Tibial artery (tissue), 4 donors: ENCODE measurements around the gene GNB1.

ENCODE experiments used
- DNase-seq, 2 donors: peaks; one replicate each; pipeline ENCODE4 v3.0.0-alpha.2; 2019
- H3K27ac ChIP-seq, 2 donors: fragments of 200-600 bp; sonication (generic) in 1 of 2; 1 replicate in 1 of 2; 2 replicates in 1 of 2; pipeline ENCODE4 v1.5.1; 2018 to 2019; ENCODE audit warnings: mild to moderate bottlenecking in 1 of 2
- H3K27me3 ChIP-seq, 2 donors: fragments of 200-600 bp; sonication (generic) in 1 of 2; one replicate each; pipeline versions ENCODE4 v1.5.1 to v1.6.0; 2016 to 2019
- H3K36me3 ChIP-seq, 3 donors: fragments of 200-600 bp; sonication (generic) in 2 of 3; one replicate each; pipeline ENCODE4 v1.5.1; 2016 to 2019; ENCODE audit warnings: mild to moderate bottlenecking in 2 of 3
- H3K4me1 ChIP-seq, 4 donors: fragments of 200-600 bp; sonication (generic) in 2 of 4; 1 replicate in 3 of 4; 2 replicates in 1 of 4; pipeline ENCODE4 v1.5.1; 2016 to 2019
- H3K4me3 ChIP-seq, 2 donors: fragments of 200-600 bp; sonication (generic) in 1 of 2; 1 replicate in 1 of 2; 2 replicates in 1 of 2; pipeline ENCODE4 v1.5.1; 2018 to 2019; ENCODE audit warnings: mild to moderate bottlenecking in 2 of 2
- H3K9me3 ChIP-seq, 3 donors: fragments of 200-600 bp; sonication (generic) in 1 of 3; one replicate each; pipeline ENCODE4 v1.5.1; 2016 to 2019
- intact Hi-C: fragments of 100-400 bp; cut with DNase I; formaldehyde crosslinking; loops from one replicate; pipeline ENCODE4 v1.15.0; 2023; ENCODE audit warnings: low total_unique reads
- TF ChIP-seq, protein P1 (sequence below), 2 experiments: fragments of 200-600 bp in 1 of 2; fragments of 450-650 bp in 1 of 2; IDR thresholded peaks; one replicate each; pipeline ENCODE4 v1.5.1; 2017 to 2019; ENCODE audit warnings: antibody characterized with exemption in 2 of 2, mild to moderate bottlenecking in 1 of 2, moderate library complexity in 1 of 2

GNB1 gene

GRCh38 chr1:1764876-1765470 is 125.9 kb downstream of the GNB1 start:
- TF ChIP-seq, protein P1, sequence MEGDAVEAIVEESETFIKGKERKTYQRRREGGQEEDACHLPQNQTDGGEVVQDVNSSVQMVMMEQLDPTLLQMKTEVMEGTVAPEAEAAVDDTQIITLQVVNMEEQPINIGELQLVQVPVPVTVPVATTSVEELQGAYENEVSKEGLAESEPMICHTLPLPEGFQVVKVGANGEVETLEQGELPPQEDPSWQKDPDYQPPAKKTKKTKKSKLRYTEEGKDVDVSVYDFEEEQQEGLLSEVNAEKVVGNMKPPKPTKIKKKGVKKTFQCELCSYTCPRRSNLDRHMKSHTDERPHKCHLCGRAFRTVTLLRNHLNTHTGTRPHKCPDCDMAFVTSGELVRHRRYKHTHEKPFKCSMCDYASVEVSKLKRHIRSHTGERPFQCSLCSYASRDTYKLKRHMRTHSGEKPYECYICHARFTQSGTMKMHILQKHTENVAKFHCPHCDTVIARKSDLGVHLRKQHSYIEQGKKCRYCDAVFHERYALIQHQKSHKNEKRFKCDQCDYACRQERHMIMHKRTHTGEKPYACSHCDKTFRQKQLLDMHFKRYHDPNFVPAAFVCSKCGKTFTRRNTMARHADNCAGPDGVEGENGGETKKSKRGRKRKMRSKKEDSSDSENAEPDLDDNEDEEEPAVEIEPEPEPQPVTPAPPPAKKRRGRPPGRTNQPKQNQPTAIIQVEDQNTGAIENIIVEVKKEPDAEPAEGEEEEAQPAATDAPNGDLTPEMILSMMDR (IDR thresholded peaks at IDR 0.05): no peak
- intact Hi-C loops: no loop called here
- no peak for DNase-seq
- no peak overlapping the region for H3K4me3 ChIP-seq
- H3K36me3 ChIP-seq: peaks cover 50 to 68% (median 65%) of the 10 kb centered on the region in 3 donors
- H3K27ac ChIP-seq: no peak overlapping the region
- H3K27me3 ChIP-seq: no peaks in the 10 kb centered on the region
- peaks cover 0 to 7% (median 0%) of the 10 kb centered on the region in 4 donors for H3K4me1 ChIP-seq
- H3K9me3 ChIP-seq: no peaks in the 10 kb centered on the region

DNA sequence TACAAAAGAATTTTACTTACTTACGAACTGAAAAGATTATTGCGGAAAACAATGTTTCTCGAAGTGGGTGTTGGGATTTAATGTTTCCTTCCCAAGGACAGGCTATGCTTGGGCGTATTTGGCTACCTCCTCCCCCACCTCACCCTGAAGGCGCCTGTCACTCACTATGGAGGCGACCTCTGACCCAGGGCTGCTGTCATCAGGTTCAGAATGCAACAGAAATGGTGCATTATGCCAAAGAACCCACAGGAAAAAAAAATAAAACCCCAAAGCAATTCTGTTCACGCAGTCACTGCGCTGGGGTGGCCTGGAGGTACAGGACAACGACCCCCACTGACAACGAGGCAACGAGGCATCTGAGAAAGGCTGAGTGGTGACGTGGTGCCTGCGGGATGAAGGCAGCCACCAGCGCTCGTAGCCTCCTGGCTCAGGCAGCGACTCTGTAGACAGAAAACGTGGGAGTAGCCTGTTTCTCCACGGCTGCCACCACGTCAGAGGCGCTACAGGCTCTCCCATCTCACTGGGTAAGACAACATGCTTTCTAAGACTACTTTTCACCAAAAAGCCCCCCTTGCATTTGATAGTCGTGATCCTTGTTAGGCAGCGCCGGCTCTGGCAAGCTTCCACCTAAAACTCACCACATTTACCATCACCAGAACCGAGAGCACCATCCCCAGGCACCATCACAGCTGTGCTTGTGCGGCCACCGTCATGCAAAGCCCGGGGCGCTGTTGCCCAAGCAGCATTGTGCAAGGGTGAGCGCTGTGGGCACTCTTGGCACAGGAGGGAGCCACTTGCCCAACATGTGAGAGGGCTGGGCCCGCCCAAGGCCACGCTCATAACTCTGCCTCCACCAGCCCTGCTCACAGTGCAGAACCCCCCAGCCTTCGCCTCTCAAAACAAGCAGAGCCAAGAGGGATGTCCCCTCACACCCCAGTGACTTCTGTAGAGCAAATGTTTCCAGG is 126.9 kb downstream of the GNB1 start:
- peaks cover 0 to 15% (median 0%) of the 10 kb centered on the region in 4 donors for H3K4me1 ChIP-seq
- H3K36me3 ChIP-seq: peaks cover 56 to 75% (median 72%) of the 10 kb centered on the region in 3 donors
- no peaks in the 10 kb centered on the region for H3K9me3 ChIP-seq
- H3K27ac ChIP-seq: no peak overlapping the region
- H3K27me3 ChIP-seq: no peaks in the 10 kb centered on the region
- peak in 1 of 2 donors; percentile 50 for DNase-seq
- TF ChIP-seq, protein P1 (IDR thresholded peaks at IDR 0.05): no peak
- intact Hi-C loops: no loop called here
- H3K4me3 ChIP-seq: no peak overlapping the region

GRCh38 chr1:1761504-1762376 is 129.1 kb downstream of the GNB1 start:
- no peaks in the 10 kb centered on the region for H3K27me3 ChIP-seq
- intact Hi-C loops: no loop called here
- no peaks in the 10 kb centered on the region for H3K9me3 ChIP-seq
- peaks cover 0 to 26% (median 0%) of the 10 kb centered on the region in 4 donors for H3K4me1 ChIP-seq
- H3K36me3 ChIP-seq: peaks cover 67 to 90% (median 83%) of the 10 kb centered on the region in 3 donors
- H3K27ac ChIP-seq: no peak overlapping the region
- no peak overlapping the region for H3K4me3 ChIP-seq
- DNase-seq: no peak
- TF ChIP-seq, protein P1 (IDR thresholded peaks at IDR 0.05): no peak

DNA sequence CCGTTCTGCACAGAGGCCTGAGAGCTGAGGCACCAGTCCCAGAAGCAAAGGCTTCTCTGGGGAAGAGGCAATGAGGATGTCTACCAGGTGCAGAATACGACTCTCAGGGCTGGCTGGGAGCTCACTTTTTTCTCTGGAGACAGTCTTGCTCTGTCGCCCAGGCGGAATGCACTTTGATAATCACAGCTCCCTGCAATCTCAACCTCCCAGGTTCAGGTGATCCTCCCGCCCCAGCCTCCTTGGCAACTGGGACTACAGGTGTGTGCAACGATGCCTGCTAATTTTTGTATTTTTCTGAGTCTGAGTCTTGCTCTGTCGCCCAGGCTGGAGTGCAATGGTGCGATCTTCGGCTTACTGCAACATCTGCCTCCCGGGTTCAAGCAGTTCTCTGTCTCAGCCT is 130.2 kb downstream of the GNB1 start:
- no peak for DNase-seq
- intact Hi-C loops: no loop called here
- Histone ChIP-seq H3K27me3 (no peaks in the 10 kb centered on the region), H3K4me1 (peaks cover 0 to 26% (median 0%) of the 10 kb centered on the region in 4 donors), H3K9me3 (no peaks in the 10 kb centered on the region), H3K4me3 (no peak overlapping the region), H3K36me3 (peaks cover 75 to 98% (median 94%) of the 10 kb centered on the region in 3 donors), H3K27ac (no peak overlapping the region)
- TF ChIP-seq, protein P1 (IDR thresholded peaks at IDR 0.05): no peak

GRCh38 chr1:1760345-1760650 is 130.6 kb downstream of the GNB1 start:
- H3K36me3 ChIP-seq: peaks cover 78 to 98% (median 98%) of the 10 kb centered on the region in 3 donors
- peaks cover 0 to 26% (median 0%) of the 10 kb centered on the region in 4 donors for H3K4me1 ChIP-seq
- no peak overlapping the region for H3K4me3 ChIP-seq
- H3K27ac ChIP-seq: no peak overlapping the region
- H3K9me3 ChIP-seq: no peaks in the 10 kb centered on the region
- TF ChIP-seq, protein P1 (IDR thresholded peaks at IDR 0.05): no peak
- intact Hi-C loops: no loop called here
- H3K27me3 ChIP-seq: no peaks in the 10 kb centered on the region
- DNase-seq: no peak
